Gastroesophageal sphincter (tissue), 4 donors: Measurements from ENCODE around the gene CCDC154. TPM values are rescaled to one million over a fixed set of nuclear protein-coding genes. Genes with fewer than 3 reads are reported as not detected.

Source experiments
- ATAC-seq: fragments of 150-250 bp; one replicate; pipeline ENCODE4 v1.9.1; 2016; ENCODE audit warnings: mild to moderate bottlenecking, moderate library complexity
- H3K27ac ChIP-seq, 4 donors: fragments of 200-600 bp; sonication (generic) in 3 of 4; 1 replicate in 3 of 4; 2 replicates in 1 of 4; pipeline ENCODE4 v1.5.1; 2016 to 2019
- H3K27me3 ChIP-seq: fragments of 200-600 bp; sonication (generic); one replicate; pipeline ENCODE4 v1.5.1; 2019
- H3K36me3 ChIP-seq, 2 donors: fragments of 200-600 bp; sonication (generic); one replicate each; pipeline ENCODE4 v1.5.1; 2019; ENCODE audit warnings: control low read depth in 1 of 2
- H3K4me1 ChIP-seq, 3 donors: fragments of 200-600 bp; sonication (generic); 1 replicate in 2 of 3; 2 replicates in 1 of 3; pipeline ENCODE4 v1.5.1; 2016 to 2019; ENCODE audit warnings: control low read depth in 2 of 3
- H3K4me3 ChIP-seq, 2 donors: fragments of 200-600 bp; sonication (generic); one replicate each; pipeline ENCODE4 v1.5.1; 2019; ENCODE audit warnings: mild to moderate bottlenecking in 1 of 2, moderate library complexity in 1 of 2
- H3K9me3 ChIP-seq, 3 donors: fragments of 200-600 bp; sonication (generic); one replicate each; pipeline ENCODE4 v1.5.1; 2017 to 2019; ENCODE audit warnings: control low read depth in 2 of 3
- CTCF ChIP-seq, 4 experiments: fragments of 200-600 bp in 2 of 4; fragments of 450-650 bp in 2 of 4; sonication (generic) in 1 of 4; IDR thresholded peaks; one replicate each; pipeline ENCODE4 v1.5.1; 2017 to 2019; ENCODE audit warnings: antibody characterized with exemption in 4 of 4, mild to moderate bottlenecking in 2 of 4, moderate library complexity in 2 of 4
- EP300 ChIP-seq: sonication (generic); formaldehyde crosslinking; IDR thresholded peaks from one replicate; pipeline ENCODE4 v1.6.1; 2017; ENCODE audit warnings: antibody characterized with exemption, mild to moderate bottlenecking
- POLR2A ChIP-seq, 2 donors: fragments of 450-650 bp; IDR thresholded peaks; one replicate each; pipeline ENCODE4 v1.6.1; 2017; ENCODE audit warnings: antibody characterized with exemption in 2 of 2, mild to moderate bottlenecking in 2 of 2, moderate library complexity in 1 of 2
- POLR2AphosphoS5 ChIP-seq: sonication (generic); formaldehyde crosslinking; IDR thresholded peaks from one replicate; pipeline ENCODE4 v1.6.1; 2017; ENCODE audit warnings: antibody characterized with exemption
- WGBS, 2 donors: methylation state at CpG; one replicate each; pipeline ENCODE4 v1.1.5; 2018; ENCODE audit warnings: low coverage in 1 of 2; 5-methylcytosine and 5-hydroxymethylcytosine counted together
- total RNA-seq, 4 donors: library from RNA; depleted of rRNA; stranded (reverse); fragments of >200 nt; gene quantifications; one replicate each; pipeline ENCODE4 v1.1.0, GENCODE V29; 2016

CCDC154 gene
- total RNA-seq, 4 donors from 2014 or later: not detected

GRCh38 chr16:1450218-1450617, 5.9 kb upstream of the CCDC154 start:
- Histone ChIP-seq H3K27me3 (no peaks in the 10 kb centered on the region), H3K27ac (no peak overlapping the region), H3K4me3 (no peak overlapping the region), H3K36me3 (peaks cover 0 to 100% of the 10 kb centered on the region in 2 donors), H3K9me3 (no peaks in the 10 kb centered on the region), H3K4me1 (no peaks in the 10 kb centered on the region)
- 100% methylated on average over 3 of the region's 29 CpGs; no CpG with 5 or more reads in 1 of the 2 donors for WGBS, 2 donors
- no peak for ATAC-seq
- no peak for TF ChIP-seq CTCF (IDR thresholded peaks at IDR 0.05)
- TF ChIP-seq POLR2A (IDR thresholded peaks at IDR 0.05): no peak

GRCh38 chr16:1449201-1449788, 4.9 kb upstream of the CCDC154 start:
- Histone ChIP-seq H3K36me3 (peaks cover 0 to 97% of the 10 kb centered on the region in 2 donors), H3K4me1 (no peaks in the 10 kb centered on the region), H3K9me3 (no peaks in the 10 kb centered on the region), H3K27ac (no peak overlapping the region), H3K27me3 (no peaks in the 10 kb centered on the region), H3K4me3 (no peak overlapping the region)
- WGBS, 2 donors: 100% methylated on average over 5 to 6 of the region's 25 CpGs
- TF ChIP-seq POLR2A (IDR thresholded peaks at IDR 0.05) (no peak), EP300 (no peak), CTCF (IDR thresholded peaks at IDR 0.05) (no peak)
- no peak for ATAC-seq

- no peak overlapping the region for H3K27ac ChIP-seq
- ATAC-seq: no peak
- no peak overlapping the region for H3K4me3 ChIP-seq
- 80% methylated on average over 1 of the region's 30 CpGs; no CpG with 5 or more reads in 1 of the 2 donors for WGBS, 2 donors
- H3K9me3 ChIP-seq: no peaks in the 10 kb centered on the region
- H3K27me3 ChIP-seq: no peaks in the 10 kb centered on the region
- TF ChIP-seq CTCF (IDR thresholded peaks at IDR 0.05) (no peak), EP300 (no peak)
- H3K4me1 ChIP-seq: no peaks in the 10 kb centered on the region
- peaks cover 0 to 90% of the 10 kb centered on the region in 2 donors for H3K36me3 ChIP-seq
These were observed 4.3 kb upstream of the CCDC154 start for GRCh38 chr16:1448536-1449116.

- 87% methylated on average over 3 of the region's 11 CpGs; no CpG with 5 or more reads in 1 of the 2 donors for WGBS, 2 donors
- no peaks in the 10 kb centered on the region for H3K9me3 ChIP-seq
- no peaks in the 10 kb centered on the region for H3K27me3 ChIP-seq
- TF ChIP-seq CTCF (IDR thresholded peaks at IDR 0.05) (no peak), POLR2A (IDR thresholded peaks at IDR 0.05) (no peak), EP300 (no peak), POLR2AphosphoS5 (no peak)
- no peaks in the 10 kb centered on the region for H3K4me1 ChIP-seq
- no peak for ATAC-seq
- no peak overlapping the region for H3K27ac ChIP-seq
- H3K36me3 ChIP-seq: peaks cover 0 to 84% of the 10 kb centered on the region in 2 donors
- no peak overlapping the region for H3K4me3 ChIP-seq
These were observed 3.6 kb upstream of the CCDC154 start for GRCh38 chr16:1447965-1448364.
